Neural cell (in vitro differentiated cells): ENCODE results near the gene LCE1F. TPM values are rescaled to one million over a fixed set of nuclear protein-coding genes. Genes with fewer than 3 reads are reported as not detected.

Source experiments
- H2AFZ ChIP-seq: fragments of 200-600, 300-800 bp; sonication (generic), shearing (Covaris generic); 2 replicates; pipeline ENCODE4 v1.6.0; 2014; ENCODE audit warnings: low read depth, mild to moderate bottlenecking, antibody characterized with exemption, low read length, moderate library complexity
- H3F3A ChIP-seq: fragments of 200-600 bp; shearing (Covaris generic); 2 replicates; pipeline ENCODE4 v1.6.1; 2016; ENCODE audit warnings: mild to moderate bottlenecking, moderate library complexity, mixed read lengths, antibody characterized with exemption, low read length; ENCODE audit not compliant: insufficient read depth, poor library complexity, severe bottlenecking
- H3K27ac ChIP-seq: fragments of 200-600, 300-800 bp; sonication (generic), shearing (Covaris generic); 2 replicates; pipeline ENCODE4 v1.5.1; 2014; ENCODE audit warnings: mild to moderate bottlenecking, low read length, moderate library complexity
- H3K27me3 ChIP-seq: fragments of 300-800, 200-600 bp; sonication (generic), shearing (Covaris generic); 2 replicates; pipeline ENCODE4 v1.6.0; 2014; ENCODE audit warnings: mild to moderate bottlenecking, low read depth, low read length, moderate library complexity; ENCODE audit not compliant: insufficient read depth
- H3K36me3 ChIP-seq: fragments of 300-800, 200-600 bp; sonication (generic), shearing (Covaris generic); 2 replicates; pipeline ENCODE4 v1.5.1; 2014; ENCODE audit warnings: mild to moderate bottlenecking, antibody characterized with exemption, low read length, moderate library complexity; ENCODE audit not compliant: insufficient read depth
- H3K4me2 ChIP-seq: fragments of 300-800, 200-600 bp; sonication (generic), shearing (Covaris generic); 2 replicates; pipeline ENCODE4 v1.6.0; 2014; ENCODE audit warnings: mild to moderate bottlenecking, low read length
- H3K4me3 ChIP-seq: fragments of 300-800, 200-600 bp; sonication (generic), shearing (Covaris generic); 2 replicates; pipeline ENCODE4 v1.5.1; 2014; ENCODE audit warnings: mild to moderate bottlenecking, low read length, moderate library complexity
- H3K79me2 ChIP-seq: fragments of 200-600 bp; shearing (Covaris generic); replicated peaks from 2 replicates; pipeline ENCODE4 v1.6.0; 2014; ENCODE audit warnings: mild to moderate bottlenecking, low read length, moderate library complexity; ENCODE audit not compliant: insufficient read depth
- H3K9ac ChIP-seq: fragments of 300-800, 200-600 bp; sonication (generic), shearing (Covaris generic); 2 replicates; pipeline ENCODE4 v1.6.1; 2016; ENCODE audit warnings: mild to moderate bottlenecking, low read length, mixed read lengths
- H3K9me2 ChIP-seq: fragments of 200-600 bp; shearing (Covaris generic); 2 replicates; pipeline ENCODE4 v1.6.1; 2016; ENCODE audit warnings: mild to moderate bottlenecking, low read length, mixed read lengths; ENCODE audit not compliant: insufficient read depth
- H3K9me3 ChIP-seq: fragments of 200-600, 300-800 bp; sonication (generic), shearing (Covaris generic); 2 replicates; pipeline ENCODE4 v1.6.1; 2016; ENCODE audit warnings: mild to moderate bottlenecking, mixed run types, low read length, moderate library complexity, mixed read lengths
- H4K20me1 ChIP-seq: fragments of 200-600 bp; shearing (Covaris generic); 2 replicates; pipeline ENCODE4 v1.6.1; 2016; ENCODE audit warnings: mild to moderate bottlenecking, mixed run types; ENCODE audit not compliant: insufficient read depth
- CTCF ChIP-seq: fragments of 450-650 bp; IDR thresholded peaks from 2 replicates; pipeline ENCODE4 v1.5.1; 2014; ENCODE audit warnings: antibody characterized with exemption, mild to moderate bottlenecking, moderate library complexity; ENCODE audit not compliant: poor library complexity, severe bottlenecking
- EP300 ChIP-seq: fragments of 450-650 bp; conservative IDR thresholded peaks from 2 replicates; pipeline ENCODE4 v1.6.1; 2014; ENCODE audit warnings: antibody characterized with exemption, mild to moderate bottlenecking, moderate library complexity; ENCODE audit not compliant: poor library complexity, severe bottlenecking
- EZH2 ChIP-seq: fragments of 200-600, 300-800 bp; shearing (Covaris generic), sonication (generic); IDR thresholded peaks from 2 replicates; pipeline ENCODE4 v1.6.1; 2014; ENCODE audit warnings: antibody characterized with exemption, low read length, borderline replicate concordance, mild to moderate bottlenecking; ENCODE audit not compliant: insufficient read depth, poor library complexity, severe bottlenecking
- MXI1 ChIP-seq: fragments of 450-650 bp; conservative IDR thresholded peaks from 2 replicates; pipeline ENCODE4 v1.6.1; 2014; ENCODE audit warnings: antibody characterized with exemption, mild to moderate bottlenecking; ENCODE audit not compliant: poor library complexity, severe bottlenecking
- POLR2AphosphoS5 ChIP-seq: IDR thresholded peaks from 2 replicates; pipeline ENCODE4 v1.6.1; 2012
- RAD21 ChIP-seq: fragments of 450-650 bp; conservative IDR thresholded peaks from 2 replicates; pipeline ENCODE4 v1.6.1; 2014; ENCODE audit warnings: antibody characterized with exemption, mild to moderate bottlenecking, moderate library complexity
- REST ChIP-seq: IDR thresholded peaks from 2 replicates; pipeline ENCODE4 v1.6.1; 2012; ENCODE audit warnings: borderline replicate concordance
- SMC3 ChIP-seq: fragments of 450-650 bp; conservative IDR thresholded peaks from 2 replicates; pipeline ENCODE4 v1.6.1; 2014; ENCODE audit warnings: antibody characterized with exemption, mild to moderate bottlenecking, moderate library complexity; ENCODE audit not compliant: poor library complexity
- TAF1 ChIP-seq: IDR thresholded peaks from 2 replicates; pipeline ENCODE4 v1.6.1; 2012; ENCODE audit warnings: low read depth
- polyA plus RNA-seq: library from polyadenylated mRNA; depleted of rRNA; stranded (reverse); fragments of >200 nt; gene quantifications from 2 replicates; pipeline ENCODE4 v1.2.3, GENCODE V29; 2014

The LCE1F gene
- polyA plus RNA-seq, 1 donor from 2014 or later = not detected

DNA sequence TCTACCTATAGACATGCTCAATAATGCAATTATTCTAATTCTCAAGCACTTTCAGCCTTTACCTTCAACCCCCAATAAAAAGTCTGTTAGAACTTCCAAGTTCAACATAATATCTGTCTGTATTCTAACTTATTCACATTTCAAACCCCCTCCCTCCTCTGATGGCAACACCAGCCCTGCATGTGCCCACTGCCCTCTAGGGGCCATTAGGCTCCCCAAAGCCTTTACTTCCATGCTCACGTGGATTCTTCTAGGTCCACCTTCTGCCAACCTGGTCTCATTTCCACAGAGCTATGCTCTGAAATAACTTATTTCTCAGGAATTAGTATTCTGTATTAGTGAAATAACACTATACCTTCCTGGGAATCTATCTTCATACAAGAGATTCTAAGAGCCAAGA, 39.3 kb upstream of the LCE1F start:
- TF ChIP-seq POLR2AphosphoS5 (no peak), CTCF (no peak), RAD21 (no peak), TAF1 (no peak), SMC3 (no peak), EP300 (no peak), REST (no peak), MXI1 (no peak), EZH2 (no peak)
- no peaks in the 10 kb centered on the region for H3K36me3 ChIP-seq
- H3K27me3 ChIP-seq = no peaks in the 10 kb centered on the region

DNA sequence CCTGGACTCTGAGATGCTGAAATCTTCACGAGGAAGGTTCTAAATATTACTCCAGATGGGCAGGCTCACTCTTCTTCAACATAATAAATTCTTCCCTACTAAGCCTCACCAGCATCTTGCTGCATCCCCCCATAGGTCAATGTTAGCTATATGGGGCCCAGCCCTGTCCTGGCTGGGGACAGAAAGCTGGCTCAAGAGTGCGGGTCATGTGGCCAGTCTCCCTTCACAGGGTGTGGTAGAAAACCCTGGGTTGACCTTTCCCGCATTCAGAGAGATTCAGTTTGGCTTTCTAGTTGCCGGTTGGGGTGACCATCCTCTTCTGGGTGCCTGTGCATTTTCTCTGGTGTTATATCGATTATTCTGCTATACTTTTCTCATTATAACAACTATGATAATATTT, 36.9 kb upstream of the LCE1F start:
- Histone ChIP-seq H3K27me3 (no peaks in the 10 kb centered on the region), H3K79me2 (no peaks in the 10 kb centered on the region), H3K9me3 (no peaks in the 10 kb centered on the region), H3K4me2 (no peak overlapping the region), H3K27ac (no peak overlapping the region), H2AFZ (no peak overlapping the region), H3K9me2 (no peaks in the 10 kb centered on the region), H3F3A (no peaks in the 10 kb centered on the region), H3K36me3 (no peaks in the 10 kb centered on the region), H3K9ac (no peak overlapping the region), H3K4me3 (no peak overlapping the region), H4K20me1 (no peaks in the 10 kb centered on the region)
- TF ChIP-seq CTCF (no peak), SMC3 (no peak), EZH2 (no peak), MXI1 (no peak), REST (no peak)

More for the DNA sequence above, 39.3 kb upstream of the LCE1F start:
- Histone ChIP-seq H3K4me2 (no peak overlapping the region), H2AFZ (no peak overlapping the region), H3K9me2 (no peaks in the 10 kb centered on the region), H3K27ac (no peak overlapping the region), H3K4me3 (no peak overlapping the region), H3K79me2 (no peaks in the 10 kb centered on the region), H3F3A (no peaks in the 10 kb centered on the region), H3K9me3 (no peaks in the 10 kb centered on the region), H3K9ac (no peak overlapping the region), H4K20me1 (no peaks in the 10 kb centered on the region)
